Neural cell (in vitro differentiated cells): ENCODE data around the gene UTP20. TPM values are rescaled to one million over a fixed set of nuclear protein-coding genes. Genes with fewer than 3 reads are reported as not detected.

Experiments
- H2AFZ ChIP-seq: fragments of 200-600, 300-800 bp; sonication (generic), shearing (Covaris generic); 2 replicates; pipeline ENCODE4 v1.6.0; 2014; ENCODE audit warnings: low read depth, mild to moderate bottlenecking, antibody characterized with exemption, low read length, moderate library complexity
- H3F3A ChIP-seq: fragments of 200-600 bp; shearing (Covaris generic); 2 replicates; pipeline ENCODE4 v1.6.1; 2016; ENCODE audit warnings: mild to moderate bottlenecking, moderate library complexity, mixed read lengths, antibody characterized with exemption, low read length; ENCODE audit not compliant: insufficient read depth, poor library complexity, severe bottlenecking
- H3K27ac ChIP-seq: fragments of 200-600, 300-800 bp; sonication (generic), shearing (Covaris generic); 2 replicates; pipeline ENCODE4 v1.5.1; 2014; ENCODE audit warnings: mild to moderate bottlenecking, low read length, moderate library complexity
- H3K27me3 ChIP-seq: fragments of 300-800, 200-600 bp; sonication (generic), shearing (Covaris generic); 2 replicates; pipeline ENCODE4 v1.6.0; 2014; ENCODE audit warnings: mild to moderate bottlenecking, low read depth, low read length, moderate library complexity; ENCODE audit not compliant: insufficient read depth
- H3K36me3 ChIP-seq: fragments of 300-800, 200-600 bp; sonication (generic), shearing (Covaris generic); 2 replicates; pipeline ENCODE4 v1.5.1; 2014; ENCODE audit warnings: mild to moderate bottlenecking, antibody characterized with exemption, low read length, moderate library complexity; ENCODE audit not compliant: insufficient read depth
- H3K4me2 ChIP-seq: fragments of 300-800, 200-600 bp; sonication (generic), shearing (Covaris generic); 2 replicates; pipeline ENCODE4 v1.6.0; 2014; ENCODE audit warnings: mild to moderate bottlenecking, low read length
- H3K4me3 ChIP-seq: fragments of 300-800, 200-600 bp; sonication (generic), shearing (Covaris generic); 2 replicates; pipeline ENCODE4 v1.5.1; 2014; ENCODE audit warnings: mild to moderate bottlenecking, low read length, moderate library complexity
- H3K79me2 ChIP-seq: fragments of 200-600 bp; shearing (Covaris generic); replicated peaks from 2 replicates; pipeline ENCODE4 v1.6.0; 2014; ENCODE audit warnings: mild to moderate bottlenecking, low read length, moderate library complexity; ENCODE audit not compliant: insufficient read depth
- H3K9ac ChIP-seq: fragments of 300-800, 200-600 bp; sonication (generic), shearing (Covaris generic); 2 replicates; pipeline ENCODE4 v1.6.1; 2016; ENCODE audit warnings: mild to moderate bottlenecking, low read length, mixed read lengths
- H3K9me2 ChIP-seq: fragments of 200-600 bp; shearing (Covaris generic); 2 replicates; pipeline ENCODE4 v1.6.1; 2016; ENCODE audit warnings: mild to moderate bottlenecking, low read length, mixed read lengths; ENCODE audit not compliant: insufficient read depth
- H3K9me3 ChIP-seq: fragments of 200-600, 300-800 bp; sonication (generic), shearing (Covaris generic); 2 replicates; pipeline ENCODE4 v1.6.1; 2016; ENCODE audit warnings: mild to moderate bottlenecking, mixed run types, low read length, moderate library complexity, mixed read lengths
- H4K20me1 ChIP-seq: fragments of 200-600 bp; shearing (Covaris generic); 2 replicates; pipeline ENCODE4 v1.6.1; 2016; ENCODE audit warnings: mild to moderate bottlenecking, mixed run types; ENCODE audit not compliant: insufficient read depth
- EP300 ChIP-seq: fragments of 450-650 bp; conservative IDR thresholded peaks from 2 replicates; pipeline ENCODE4 v1.6.1; 2014; ENCODE audit warnings: antibody characterized with exemption, mild to moderate bottlenecking, moderate library complexity; ENCODE audit not compliant: poor library complexity, severe bottlenecking
- EZH2 ChIP-seq: fragments of 200-600, 300-800 bp; shearing (Covaris generic), sonication (generic); IDR thresholded peaks from 2 replicates; pipeline ENCODE4 v1.6.1; 2014; ENCODE audit warnings: antibody characterized with exemption, low read length, borderline replicate concordance, mild to moderate bottlenecking; ENCODE audit not compliant: insufficient read depth, poor library complexity, severe bottlenecking
- MXI1 ChIP-seq: fragments of 450-650 bp; conservative IDR thresholded peaks from 2 replicates; pipeline ENCODE4 v1.6.1; 2014; ENCODE audit warnings: antibody characterized with exemption, mild to moderate bottlenecking; ENCODE audit not compliant: poor library complexity, severe bottlenecking
- POLR2AphosphoS5 ChIP-seq: IDR thresholded peaks from 2 replicates; pipeline ENCODE4 v1.6.1; 2012
- RAD21 ChIP-seq: fragments of 450-650 bp; conservative IDR thresholded peaks from 2 replicates; pipeline ENCODE4 v1.6.1; 2014; ENCODE audit warnings: antibody characterized with exemption, mild to moderate bottlenecking, moderate library complexity
- REST ChIP-seq: IDR thresholded peaks from 2 replicates; pipeline ENCODE4 v1.6.1; 2012; ENCODE audit warnings: borderline replicate concordance
- SMC3 ChIP-seq: fragments of 450-650 bp; conservative IDR thresholded peaks from 2 replicates; pipeline ENCODE4 v1.6.1; 2014; ENCODE audit warnings: antibody characterized with exemption, mild to moderate bottlenecking, moderate library complexity; ENCODE audit not compliant: poor library complexity
- TAF1 ChIP-seq: IDR thresholded peaks from 2 replicates; pipeline ENCODE4 v1.6.1; 2012; ENCODE audit warnings: low read depth
- polyA plus RNA-seq: library from polyadenylated mRNA; depleted of rRNA; stranded (reverse); fragments of >200 nt; gene quantifications from 2 replicates; pipeline ENCODE4 v1.2.3, GENCODE V29; 2014
- TF ChIP-seq, protein P1 (sequence below): fragments of 450-650 bp; IDR thresholded peaks from 2 replicates; pipeline ENCODE4 v1.5.1; 2014; ENCODE audit warnings: antibody characterized with exemption, mild to moderate bottlenecking, moderate library complexity; ENCODE audit not compliant: poor library complexity, severe bottlenecking

Gene UTP20
- polyA plus RNA-seq, 1 donor from 2014 or later, result 2.6 TPM

DNA sequence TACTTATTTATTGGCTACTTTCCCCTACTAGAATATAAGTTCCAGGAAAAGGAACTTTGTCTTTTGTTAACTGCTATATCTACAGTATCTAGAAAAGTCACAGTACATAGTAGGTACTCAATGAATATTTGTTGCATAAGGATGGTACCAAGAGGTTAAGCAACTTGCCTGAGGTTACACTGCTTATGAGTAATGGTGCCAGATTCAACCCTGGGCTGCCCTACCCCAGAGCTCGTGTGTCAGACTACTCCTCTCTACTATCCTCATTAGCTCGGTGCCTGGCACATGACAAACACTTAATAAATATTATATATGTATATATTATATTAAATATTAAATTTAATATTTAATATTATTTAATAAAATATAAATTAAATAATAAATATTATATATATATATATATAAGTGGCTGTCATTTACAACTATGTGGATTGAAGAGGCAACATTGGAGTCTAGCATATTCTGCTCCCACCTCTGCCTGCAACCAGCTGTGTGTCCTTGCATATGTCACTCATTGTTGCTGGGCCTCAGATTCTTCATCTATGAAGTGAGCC, 25.4 kb downstream of the UTP20 start:
- no peaks in the 10 kb centered on the region for H3K27me3 ChIP-seq
- no peak overlapping the region for H3K4me3 ChIP-seq
- no peak overlapping the region for H2AFZ ChIP-seq
- TF ChIP-seq SMC3 (no peak), EZH2 (no peak), EP300 (no peak), MXI1 (no peak), TAF1 (no peak), RAD21 (no peak), POLR2AphosphoS5 (no peak), REST (no peak)
- TF ChIP-seq, protein P1, sequence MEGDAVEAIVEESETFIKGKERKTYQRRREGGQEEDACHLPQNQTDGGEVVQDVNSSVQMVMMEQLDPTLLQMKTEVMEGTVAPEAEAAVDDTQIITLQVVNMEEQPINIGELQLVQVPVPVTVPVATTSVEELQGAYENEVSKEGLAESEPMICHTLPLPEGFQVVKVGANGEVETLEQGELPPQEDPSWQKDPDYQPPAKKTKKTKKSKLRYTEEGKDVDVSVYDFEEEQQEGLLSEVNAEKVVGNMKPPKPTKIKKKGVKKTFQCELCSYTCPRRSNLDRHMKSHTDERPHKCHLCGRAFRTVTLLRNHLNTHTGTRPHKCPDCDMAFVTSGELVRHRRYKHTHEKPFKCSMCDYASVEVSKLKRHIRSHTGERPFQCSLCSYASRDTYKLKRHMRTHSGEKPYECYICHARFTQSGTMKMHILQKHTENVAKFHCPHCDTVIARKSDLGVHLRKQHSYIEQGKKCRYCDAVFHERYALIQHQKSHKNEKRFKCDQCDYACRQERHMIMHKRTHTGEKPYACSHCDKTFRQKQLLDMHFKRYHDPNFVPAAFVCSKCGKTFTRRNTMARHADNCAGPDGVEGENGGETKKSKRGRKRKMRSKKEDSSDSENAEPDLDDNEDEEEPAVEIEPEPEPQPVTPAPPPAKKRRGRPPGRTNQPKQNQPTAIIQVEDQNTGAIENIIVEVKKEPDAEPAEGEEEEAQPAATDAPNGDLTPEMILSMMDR, result no peak
- no peaks in the 10 kb centered on the region for H3K9me2 ChIP-seq
- H4K20me1 ChIP-seq, result no peaks in the 10 kb centered on the region
- H3K9ac ChIP-seq, result no peak overlapping the region
- H3K9me3 ChIP-seq, result no peaks in the 10 kb centered on the region
- no peak overlapping the region for H3K27ac ChIP-seq
- no peaks in the 10 kb centered on the region for H3K36me3 ChIP-seq
- H3K4me2 ChIP-seq, result no peak overlapping the region
- no peaks in the 10 kb centered on the region for H3F3A ChIP-seq
- no peaks in the 10 kb centered on the region for H3K79me2 ChIP-seq

- Histone ChIP-seq H3K27ac (no peak overlapping the region), H3K9ac (no peak overlapping the region), H3K79me2 (no peaks in the 10 kb centered on the region), H2AFZ (no peak overlapping the region), H3F3A (no peaks in the 10 kb centered on the region), H3K4me2 (no peak overlapping the region), H3K9me2 (no peaks in the 10 kb centered on the region), H3K9me3 (no peaks in the 10 kb centered on the region), H3K4me3 (no peak overlapping the region), H3K36me3 (no peaks in the 10 kb centered on the region), H4K20me1 (no peaks in the 10 kb centered on the region), H3K27me3 (no peaks in the 10 kb centered on the region)
- TF ChIP-seq, protein P1, result no peak
- no peak for TF ChIP-seq EP300
- no peak for TF ChIP-seq RAD21
These were observed 25.9 kb downstream of the UTP20 start for GRCh38 chr12:101305794-101306193.
